ENCODE data around the gene RUNX3. TPM values are rescaled to one million over a fixed set of nuclear protein-coding genes. Genes with fewer than 3 reads are reported as not detected.

The RUNX3 gene
- total RNA-seq, 2 experiments from 2014 or later = 12.2 to 39.5 TPM

GRCh38 chr1:24929398-24930259 is 447 bp downstream of the RUNX3 start:
- TF ChIP-seq CTCF (conservative IDR thresholded peaks at IDR 0.05; ENCODE audit: low read length) = 0 out of 2 replicates have a peak, but pooled peaks have one; percentile 9
- TF ChIP-seq EZH2phosphoT487 (IDR thresholded peaks at IDR 0.05; ENCODE audit: borderline replicate concordance, low read depth, low read length) = no peak
- Histone ChIP-seq H3K9me2 (ENCODE audit: insufficient read depth, low read length) (no peaks in the 10 kb centered on the region), H3K4me3 (ENCODE audit: low read depth, low read length, poor library complexity, severe bottlenecking) (peak overlapping the region; percentile 91), H2AFZ (ENCODE audit: low read length) (peak overlapping the region; percentile 17; the same call in 1 of the 2 replicates), H3K79me2 (ENCODE audit: insufficient read depth, low read depth, low read length) (peaks cover 23% of the 10 kb centered on the region), H3K27ac (ENCODE audit: low read depth, low read length, poor library complexity, severe bottlenecking) (peak overlapping the region; percentile 72), H3K4me2 (ENCODE audit: low read length) (peak overlapping the region; percentile 85), H4K20me1 (ENCODE audit: insufficient read depth, low read length) (peaks cover 27% of the 10 kb centered on the region; the same call in 1 of the 2 replicates), H3K36me3 (ENCODE audit: insufficient read depth, low read length) (peaks cover 32% of the 10 kb centered on the region), H3K4me1 (ENCODE audit: insufficient read depth, low read length, poor library complexity, severe bottlenecking) (peaks cover 70% of the 10 kb centered on the region), H3K9me3 (ENCODE audit: low read length) (no peaks in the 10 kb centered on the region)
- CTCF ChIA-PET (ENCODE audit: unreplicated experiment) = interaction anchor here (0.6 to 0.9 kb wide), 4 partner anchors 24 to 1293 kb away, joined by 3 to 4 read pairs (median 4); no protein-coding TSS in a partner anchor
- peak; percentile 73 for DNase-seq (ENCODE audit: low spot score)
- POLR2A ChIA-PET = interaction anchor here (0.8 to 1.8 kb wide), 3 partner anchors 18 to 170 kb away, joined by 3 to 5 read pairs (median 4); no protein-coding TSS in a partner anchor
- BruUV-seq (replicated peaks) = no TSS peak
- intact Hi-C loops (cut with micrococcal nuclease; ENCODE audit: unreplicated experiment) = loop anchor here (1.0 to 10.0 kb wide), 5 partner anchors 81 to 305 kb away; partner anchors contain the start of gene SYF2

GRCh38 chr1:24928689-24929397 is 1.2 kb downstream of the RUNX3 start:
- Histone ChIP-seq H3K27ac (ENCODE audit: low read depth, low read length, poor library complexity, severe bottlenecking) (peak overlapping the region; percentile 72), H3K9me3 (ENCODE audit: low read length) (no peaks in the 10 kb centered on the region), H3K4me3 (ENCODE audit: low read depth, low read length, poor library complexity, severe bottlenecking) (peak overlapping the region; percentile 91), H3K9me2 (ENCODE audit: insufficient read depth, low read length) (no peaks in the 10 kb centered on the region), H4K20me1 (ENCODE audit: insufficient read depth, low read length) (peaks cover 27% of the 10 kb centered on the region; the same call in 1 of the 2 replicates), H3K4me2 (ENCODE audit: low read length) (peak overlapping the region; percentile 85), H2AFZ (ENCODE audit: low read length) (peak overlapping the region; percentile 17; the same call in 1 of the 2 replicates), H3K79me2 (ENCODE audit: insufficient read depth, low read depth, low read length) (peaks cover 23% of the 10 kb centered on the region), H3K4me1 (ENCODE audit: insufficient read depth, low read length, poor library complexity, severe bottlenecking) (peaks cover 70% of the 10 kb centered on the region), H3K36me3 (ENCODE audit: insufficient read depth, low read length) (peaks cover 40% of the 10 kb centered on the region)
- no peak for TF ChIP-seq CTCF (conservative IDR thresholded peaks at IDR 0.05; ENCODE audit: low read length)
- TF ChIP-seq EZH2phosphoT487 (IDR thresholded peaks at IDR 0.05; ENCODE audit: borderline replicate concordance, low read depth, low read length) = no peak
- POLR2A ChIA-PET = interaction anchor here (1.2 kb wide), 1 partner anchor 103 kb away, joined by 4 read pairs; no protein-coding TSS in a partner anchor
- BruUV-seq (replicated peaks) = no TSS peak
- CTCF ChIA-PET (ENCODE audit: unreplicated experiment) = interaction anchor here (0.6 to 0.9 kb wide), 2 partner anchors 217 to 1292 kb away, joined by 3 to 4 read pairs; no protein-coding TSS in a partner anchor
- intact Hi-C loops (cut with micrococcal nuclease; ENCODE audit: unreplicated experiment) = no loop called here
- peak; percentile 64 for DNase-seq (ENCODE audit: low spot score)
